Measurements from ENCODE around the gene PLCL2. TPM values are rescaled to one million over a fixed set of nuclear protein-coding genes. Genes with fewer than 3 reads are reported as not detected.

The PLCL2 gene
- total RNA-seq, 1 experiment from 2014 or later, result 3.0 TPM

GRCh38 chr3:17040322-17040989 lies 155.7 kb downstream of the PLCL2 start:
- DNase-seq (ENCODE audit: low spot score), result no peak

DNA sequence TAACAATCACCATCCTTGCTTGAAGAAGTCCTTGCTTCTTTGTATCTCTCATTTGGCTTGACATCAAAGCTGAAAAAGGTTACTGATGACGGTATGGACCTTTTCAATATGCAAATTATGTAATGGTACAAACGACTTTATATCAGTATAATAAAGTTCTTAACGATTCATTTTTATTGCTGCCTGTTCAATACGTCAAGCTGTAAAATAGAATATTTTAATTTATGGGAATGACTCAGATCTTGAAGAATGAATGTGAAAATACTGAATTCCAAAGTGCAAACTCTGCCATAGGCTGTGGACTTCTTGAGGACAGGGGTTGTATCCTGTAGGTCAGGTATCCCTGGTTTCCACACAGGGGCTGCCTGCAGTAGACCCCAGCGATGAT lies 156.2 kb downstream of the PLCL2 start:
- peak; percentile 16 for DNase-seq (ENCODE audit: low spot score)

DNA sequence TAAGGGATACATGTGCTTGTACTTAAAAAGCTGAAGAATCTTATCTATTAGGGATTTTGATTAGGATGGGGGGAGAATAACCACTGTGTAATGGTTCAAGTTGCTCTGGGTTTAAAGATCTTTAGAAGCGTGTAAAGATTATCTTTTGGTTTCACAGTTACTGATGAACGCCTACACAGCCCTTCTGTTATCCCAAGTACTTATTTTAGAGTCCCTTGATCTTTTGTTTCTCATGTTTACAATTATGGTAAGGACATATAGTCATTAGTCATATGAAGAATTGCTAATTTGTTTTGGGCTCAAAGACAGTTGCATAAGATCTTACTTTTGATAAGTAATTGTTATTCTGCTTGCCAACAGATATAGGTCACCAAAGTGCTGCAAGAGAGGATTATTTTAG lies 160.1 kb downstream of the PLCL2 start:
- DNase-seq (ENCODE audit: low spot score), result no peak

DNA sequence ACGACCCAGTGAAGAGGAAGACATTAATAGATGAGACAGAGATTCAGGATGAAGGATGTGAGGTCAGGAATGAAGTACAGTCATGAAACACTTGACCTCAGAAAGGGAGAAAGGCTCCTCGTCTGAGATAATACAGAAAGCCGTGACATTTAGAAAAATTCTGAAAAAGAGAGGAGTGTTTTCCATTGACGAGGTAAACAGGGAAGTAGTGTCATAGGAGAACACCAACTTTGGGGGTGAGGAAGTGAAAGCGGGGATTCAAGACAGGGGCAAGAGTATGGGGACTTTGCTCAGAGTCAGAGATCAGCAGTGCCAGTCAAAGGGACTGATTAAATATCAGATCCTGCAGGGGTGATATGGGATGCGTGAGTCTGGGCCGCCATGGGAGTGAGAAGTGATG lies 160.9 kb downstream of the PLCL2 start:
- no peak for DNase-seq (ENCODE audit: low spot score)

- no peak for DNase-seq (ENCODE audit: low spot score)
Observed at GRCh38 chr3:17046623-17047022, 161.9 kb downstream of the PLCL2 start.

- no peak for DNase-seq (ENCODE audit: low spot score)
Observed at GRCh38 chr3:17047162-17047561, 162.4 kb downstream of the PLCL2 start.

DNA sequence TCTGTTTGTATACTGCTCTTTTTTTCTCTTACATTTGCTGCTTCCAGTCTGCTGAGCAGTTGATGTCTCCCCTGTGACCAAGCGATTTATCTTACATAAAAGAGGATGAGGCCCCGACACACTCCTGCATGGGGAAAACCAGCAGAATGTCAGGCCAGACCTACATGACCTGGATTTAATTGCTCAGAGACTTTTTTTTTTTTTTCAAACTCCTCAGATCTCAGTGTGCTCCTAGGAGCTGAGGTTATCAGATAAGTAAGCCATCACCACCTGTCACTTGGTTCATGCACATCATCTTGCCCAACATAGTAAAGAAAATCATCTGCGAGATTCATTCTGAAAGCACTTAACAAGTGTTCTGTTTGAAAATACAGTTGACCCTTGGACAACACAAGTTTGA lies 163.1 kb downstream of the PLCL2 start:
- no peak for DNase-seq (ENCODE audit: low spot score)

- no peak for DNase-seq (ENCODE audit: low spot score)
Observed at GRCh38 chr3:17050071-17050470, 165.3 kb downstream of the PLCL2 start.

DNA sequence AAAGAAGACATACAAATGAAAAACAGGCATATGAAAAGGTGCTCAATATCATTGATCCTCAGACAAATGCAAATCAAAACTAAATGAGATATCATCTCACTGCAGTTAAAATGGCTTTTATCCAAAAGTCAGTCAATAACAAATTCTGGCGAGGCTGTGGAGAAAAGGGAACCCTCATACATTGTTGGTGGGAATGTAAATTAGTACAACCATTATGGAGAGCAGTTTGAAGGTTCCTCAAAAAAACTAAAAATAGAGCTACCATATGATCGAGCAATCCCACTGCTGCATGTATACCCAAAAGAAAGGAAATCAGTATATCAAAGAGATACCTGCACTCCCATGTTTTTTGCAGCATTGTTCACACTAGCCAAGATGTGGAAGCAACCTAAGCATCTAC lies 165.8 kb downstream of the PLCL2 start:
- DNase-seq (ENCODE audit: low spot score), result no peak

DNA sequence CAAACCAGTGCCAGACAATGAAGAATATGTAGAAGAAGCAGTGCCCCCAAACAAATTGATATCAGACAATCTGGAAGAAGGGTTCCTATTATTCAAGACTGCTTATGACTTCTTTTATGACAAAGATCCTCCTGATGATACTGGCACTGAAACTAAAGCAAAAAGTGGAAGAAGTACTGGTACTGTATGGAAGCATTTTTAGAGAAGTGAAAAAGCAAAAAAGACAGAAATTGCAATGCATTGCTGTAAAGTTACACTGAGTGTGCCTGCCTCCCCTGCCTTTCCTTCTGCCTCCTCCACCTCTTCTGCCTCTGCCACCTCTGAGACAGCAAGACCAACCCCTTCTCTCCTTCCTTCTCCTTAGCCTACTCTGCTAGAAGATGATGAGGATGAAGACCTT lies 167.6 kb downstream of the PLCL2 start:
- no peak for DNase-seq (ENCODE audit: low spot score)

GRCh38 chr3:17054301-17054981 lies 169.7 kb downstream of the PLCL2 start:
- DNase-seq (ENCODE audit: low spot score), result no peak

DNA sequence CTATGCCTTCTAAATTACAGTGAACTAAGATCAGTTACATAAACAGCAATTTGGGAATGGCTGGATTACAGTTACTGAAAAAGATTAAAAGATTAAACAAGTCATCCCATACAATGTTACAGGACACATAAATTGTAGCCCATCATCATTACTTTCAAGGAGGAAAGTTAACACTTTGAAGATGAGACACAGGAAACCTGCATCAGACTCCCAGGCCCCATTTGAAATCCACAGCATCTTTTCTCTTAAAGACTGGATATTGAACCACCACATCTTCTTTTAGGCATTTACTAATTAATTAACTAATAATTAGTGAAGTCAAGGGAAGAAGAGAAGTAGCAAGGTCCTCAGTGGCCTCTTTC lies 170.2 kb downstream of the PLCL2 start:
- DNase-seq (ENCODE audit: low spot score), result no peak

DNA sequence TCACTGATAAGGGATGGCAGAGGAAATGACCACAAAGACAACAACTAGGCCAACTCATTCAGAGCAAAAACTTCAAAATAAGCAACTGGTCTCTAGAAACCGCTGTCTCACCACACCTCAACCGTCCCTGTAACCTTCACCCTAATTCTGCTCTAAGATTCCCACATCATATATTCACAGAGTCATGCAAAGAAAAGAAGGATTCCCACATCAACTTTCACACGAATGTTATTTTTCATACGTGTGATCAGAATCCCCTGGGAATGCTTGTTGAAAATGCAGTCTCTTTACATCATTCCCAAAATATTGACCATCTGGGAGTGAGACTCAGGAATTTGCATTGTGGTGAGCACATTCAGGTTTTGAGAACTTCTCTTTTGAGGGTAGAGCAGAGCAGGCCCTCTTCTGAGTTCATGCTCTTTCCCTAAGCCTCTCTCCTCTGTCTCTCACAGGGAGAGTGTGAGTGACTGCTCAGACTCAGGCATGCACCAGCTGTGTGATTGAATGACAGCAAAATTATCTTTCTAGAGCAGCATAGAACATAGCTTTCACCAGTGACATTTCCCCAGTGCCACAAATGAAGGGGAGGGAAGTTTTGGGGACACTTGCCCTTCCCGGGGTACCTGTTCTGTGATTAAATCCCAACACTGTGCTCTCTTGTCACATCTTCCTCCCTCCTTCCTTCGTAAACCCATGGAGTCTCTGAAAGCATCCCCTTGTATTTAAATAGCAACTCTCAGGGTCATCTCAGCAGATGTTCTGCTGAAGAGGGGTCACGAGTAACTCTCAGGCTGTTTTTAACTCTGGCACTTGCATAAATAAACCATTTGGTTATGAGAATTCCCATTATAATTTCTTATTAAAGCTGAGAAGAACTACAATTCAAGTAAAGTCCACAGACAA lies 170.9 kb downstream of the PLCL2 start:
- no peak for DNase-seq (ENCODE audit: low spot score)

GRCh38 chr3:17057321-17057720 lies 172.6 kb downstream of the PLCL2 start:
- no peak for DNase-seq (ENCODE audit: low spot score)

GRCh38 chr3:17059989-17060550 lies 175.3 kb downstream of the PLCL2 start:
- DNase-seq (ENCODE audit: low spot score), result no peak

- no peak for DNase-seq (ENCODE audit: low spot score)
Observed at GRCh38 chr3:17061005-17061404, 176.2 kb downstream of the PLCL2 start.

GRCh38 chr3:17062736-17063135 lies 178.0 kb downstream of the PLCL2 start:
- no peak for DNase-seq (ENCODE audit: low spot score)

DNA sequence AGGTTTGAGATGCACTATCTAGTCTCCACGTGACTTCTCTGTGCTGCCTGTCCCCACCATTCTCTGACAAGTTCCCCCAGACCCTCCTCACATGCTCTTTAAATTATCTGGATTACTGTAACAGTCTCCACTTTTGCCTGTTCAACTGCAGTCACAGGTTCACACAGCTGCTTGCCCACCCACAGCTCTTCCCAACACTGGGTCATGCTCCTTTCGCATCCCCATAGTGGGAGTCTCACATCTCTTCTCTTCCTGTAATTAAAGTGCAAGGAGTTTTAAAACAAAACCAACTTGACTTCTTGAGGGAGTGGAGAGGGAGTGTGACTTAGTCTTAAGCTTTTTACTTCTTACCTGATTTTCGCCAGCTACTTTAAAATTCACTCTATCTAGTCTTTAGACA lies 178.8 kb downstream of the PLCL2 start:
- DNase-seq (ENCODE audit: low spot score), result no peak

DNA sequence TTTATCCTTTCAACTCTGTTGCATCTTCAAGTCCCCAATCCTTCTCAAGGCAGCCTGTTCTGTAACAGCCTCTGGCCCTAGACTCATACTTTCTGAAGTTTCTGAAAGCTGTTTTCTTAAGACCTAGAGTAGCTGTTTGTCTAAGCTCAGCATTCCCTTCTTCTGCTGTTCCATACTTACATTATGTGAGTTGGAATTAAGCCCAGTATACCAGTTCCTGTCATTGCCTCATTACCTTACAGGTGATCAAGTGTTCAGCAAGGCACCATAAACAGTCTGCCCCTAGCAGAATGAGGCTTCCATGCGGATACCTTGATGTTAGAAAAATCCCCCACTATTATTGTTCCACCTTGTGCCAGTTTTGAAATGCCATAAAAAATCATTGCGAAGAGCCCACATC lies 180.6 kb downstream of the PLCL2 start:
- no peak for DNase-seq (ENCODE audit: low spot score)

GRCh38 chr3:17065881-17066280 lies 181.1 kb downstream of the PLCL2 start:
- DNase-seq (ENCODE audit: low spot score), result no peak

- DNase-seq (ENCODE audit: low spot score), result no peak
Observed at GRCh38 chr3:17069754-17070153, 185.0 kb downstream of the PLCL2 start.
